ENCODE measurements around the gene TTC13. TPM values are rescaled to one million over a fixed set of nuclear protein-coding genes. Genes with fewer than 3 reads are reported as not detected.

The TTC13 gene
- total and polyA plus RNA-seq, 2 of the 13 experiments (the other 11 are each of a cell fraction or from before 2014, with no cell fraction given): 5.8 to 15.9 TPM

DNA sequence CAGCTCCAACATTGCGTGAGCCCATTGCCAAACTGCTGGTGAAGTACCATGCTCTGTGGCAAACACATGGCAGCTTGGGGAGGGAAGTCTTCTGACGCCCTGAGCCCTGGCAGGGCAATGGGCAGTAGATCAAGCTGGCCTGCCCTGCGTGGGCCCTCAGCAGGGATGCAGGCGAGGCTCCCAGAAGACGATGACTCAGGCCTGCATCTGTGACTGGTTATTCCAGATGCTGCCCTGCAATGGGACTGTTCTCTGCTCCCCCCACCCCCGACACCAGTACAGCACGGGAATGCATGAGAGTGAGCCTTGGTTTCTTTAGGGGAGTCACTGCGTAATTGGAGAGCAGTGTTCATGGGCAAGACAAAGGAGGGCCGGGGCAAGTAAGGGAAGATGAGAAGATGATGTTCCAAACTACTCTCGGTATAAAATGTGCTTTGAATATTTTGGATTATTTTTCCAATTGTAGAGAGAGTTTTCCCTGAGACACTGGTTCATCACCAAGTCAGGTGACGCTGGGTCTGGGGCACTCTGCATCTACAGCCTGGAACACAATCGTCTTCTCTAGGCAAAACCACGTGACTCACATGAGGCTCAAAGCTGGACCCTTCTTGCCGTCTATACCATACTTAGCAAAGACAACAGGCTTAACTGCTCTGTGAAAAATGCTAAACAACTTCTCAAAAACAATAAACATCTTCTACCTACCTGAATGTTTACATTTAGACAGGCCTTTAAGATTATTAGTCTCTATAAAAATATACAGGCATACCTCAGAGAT lies 101.3 kb downstream of the TTC13 start:
- no peaks in the 10 kb centered on the region for H4K20me1 ChIP-seq (ENCODE audit: insufficient read depth, low read length)
- DNase-seq (ENCODE audit: low spot score) (no peak), ATAC-seq (no peak), FAIRE-seq (no peak)
- H3K36me3 ChIP-seq (replicated peaks in 1 of 2; ENCODE audit: control insufficient read depth in 1 of 2, insufficient read depth in 2 of 2, low read length in 2 of 2): no peaks in the 10 kb centered on the region
- in situ Hi-C loops (cut with HindIII; ENCODE audit: extremely low pct_ligation_motif_present, low pct_unique_long_range_greater_than_20kb): no loop called here
- BruUV-seq (replicated peaks): no TSS peak
- peaks cover 0 to 23% of the 10 kb centered on the region in 2 experiments; a peak in 4 of 5 replicates for H3K27me3 ChIP-seq (ENCODE audit: control insufficient read depth in 1 of 2, insufficient read depth in 2 of 2, low read length in 2 of 2)
- H3K27ac ChIP-seq (ENCODE audit: extremely low read length, insufficient read depth, low read length): no peak overlapping the region
- intact Hi-C loops (cut with micrococcal nuclease; ENCODE audit: unreplicated experiment): no loop called here
- ChIA-PET POLR2A (no interaction called here), CTCF (ENCODE audit: low intra/inter-chr PET ratio, low total read pairs) (no interaction called here)
- no peak overlapping the region for H2AFZ ChIP-seq (ENCODE audit: low read length)
- H3K4me3 ChIP-seq (replicated peaks in 1 of 3; ENCODE audit: insufficient read depth in 1 of 3, low read depth in 2 of 3, low read length in 3 of 3): no peak overlapping the region
- H3K9me3 ChIP-seq (ENCODE audit: low read length): no peaks in the 10 kb centered on the region
- no peaks in the 10 kb centered on the region for H3K79me2 ChIP-seq (ENCODE audit: insufficient read depth, low read length)
- WGBS (ENCODE audit: low lambda C conversion rate): 62% methylated on average over 11 of the region's 14 CpGs
- H3K9ac ChIP-seq (ENCODE audit: insufficient read depth, low read depth, low read length): no peak overlapping the region
- no peaks in the 10 kb centered on the region for H3K4me1 ChIP-seq (ENCODE audit: insufficient read depth, low read length)
- TF ChIP-seq SALL2 (CRISPR knock-in tag; IDR thresholded peaks at IDR 0.05) (no peak), KLF6 (CRISPR knock-in tag; IDR thresholded peaks at IDR 0.05) (no peak), MAFF (IDR thresholded peaks at IDR 0.05; ENCODE audit: low read depth, low read length) (no peak), ZNF792 (CRISPR knock-in tag; IDR thresholded peaks at IDR 0.05) (no peak), PRMT3 (CRISPR knock-in tag; IDR thresholded peaks at IDR 0.05; ENCODE audit: borderline replicate concordance, low read depth) (no peak)
- no peak overlapping the region for H3K4me2 ChIP-seq (ENCODE audit: low read depth, low read length)

DNA sequence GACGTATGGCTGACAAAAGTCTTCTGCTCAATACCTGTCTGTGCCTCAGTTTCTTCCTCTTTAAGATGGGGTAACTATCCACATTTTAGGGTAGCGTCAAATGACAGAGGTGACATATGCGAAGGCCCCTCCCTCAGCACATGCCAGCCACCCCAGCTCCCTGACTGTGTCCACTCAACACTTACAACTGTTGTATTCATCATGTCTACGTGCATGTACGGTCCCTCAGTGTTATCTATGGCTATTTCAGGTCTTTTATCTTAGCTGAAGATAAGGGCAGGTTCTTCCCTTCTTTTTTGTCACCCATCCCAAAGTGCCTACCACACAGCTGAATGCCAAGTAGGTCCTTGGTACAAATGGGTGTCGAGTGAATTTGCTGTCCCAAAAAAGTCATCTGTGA lies 102.0 kb downstream of the TTC13 start:
- in situ Hi-C loops (cut with HindIII; ENCODE audit: extremely low pct_ligation_motif_present, low pct_unique_long_range_greater_than_20kb): no loop called here
- DNase-seq (ENCODE audit: low spot score) (no peak), FAIRE-seq (no peak), ATAC-seq (no peak)
- H4K20me1 ChIP-seq (ENCODE audit: insufficient read depth, low read length): no peaks in the 10 kb centered on the region
- no peak overlapping the region for H3K9ac ChIP-seq (ENCODE audit: insufficient read depth, low read depth, low read length)
- ChIA-PET CTCF (ENCODE audit: low intra/inter-chr PET ratio, low total read pairs) (no interaction called here), POLR2A (no interaction called here)
- no peak overlapping the region for H2AFZ ChIP-seq (ENCODE audit: low read length)
- no peak overlapping the region for H3K4me2 ChIP-seq (ENCODE audit: low read depth, low read length)
- 64% methylated on average over 6 of the region's 6 CpGs for WGBS (ENCODE audit: low lambda C conversion rate)
- no peak overlapping the region for H3K27ac ChIP-seq (ENCODE audit: extremely low read length, insufficient read depth, low read length)
- intact Hi-C loops (cut with micrococcal nuclease; ENCODE audit: unreplicated experiment): no loop called here
- no TSS peak for BruUV-seq (replicated peaks)
- H3K4me1 ChIP-seq (ENCODE audit: insufficient read depth, low read length): 0 out of 2 replicates have a peak, but pooled peaks cover under 1% of the 10 kb centered on the region
- H3K27me3 ChIP-seq (ENCODE audit: control insufficient read depth in 1 of 2, insufficient read depth in 2 of 2, low read length in 2 of 2): peaks cover 0 to 22% of the 10 kb centered on the region in 2 experiments; a peak in 4 of 5 replicates
- H3K36me3 ChIP-seq (replicated peaks in 1 of 2; ENCODE audit: control insufficient read depth in 1 of 2, insufficient read depth in 2 of 2, low read length in 2 of 2): no peaks in the 10 kb centered on the region
- H3K4me3 ChIP-seq (replicated peaks in 1 of 3; ENCODE audit: insufficient read depth in 1 of 3, low read depth in 2 of 3, low read length in 3 of 3): no peak overlapping the region
- H3K9me3 ChIP-seq (ENCODE audit: low read length): no peaks in the 10 kb centered on the region
- H3K79me2 ChIP-seq (ENCODE audit: insufficient read depth, low read length): no peaks in the 10 kb centered on the region
- TF ChIP-seq, protein P1, sequence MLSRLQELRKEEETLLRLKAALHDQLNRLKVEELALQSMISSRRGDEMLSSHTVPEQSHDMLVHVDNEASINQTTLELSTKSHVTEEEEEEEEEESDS (CRISPR knock-in tag; IDR thresholded peaks at IDR 0.05; ENCODE audit: borderline replicate concordance): no peak
- TF ChIP-seq GTF2F1 (IDR thresholded peaks at IDR 0.05; ENCODE audit: low read length) (no peak), RXRA (CRISPR knock-in tag; IDR thresholded peaks at IDR 0.05) (no peak), ZBTB7A (CRISPR knock-in tag; IDR thresholded peaks at IDR 0.05) (no peak), PPARG (CRISPR knock-in tag; conservative IDR thresholded peaks at IDR 0.05) (no peak), GATA4 (IDR thresholded peaks at IDR 0.05; ENCODE audit: borderline replicate concordance, low read depth) (no peak), SIX4 (CRISPR knock-in tag; IDR thresholded peaks at IDR 0.05) (no peak), XBP1 (CRISPR knock-in tag; IDR thresholded peaks at IDR 0.05) (no peak), ASH2L (IDR thresholded peaks at IDR 0.05; ENCODE audit: insufficient read length, low read depth, low read length) (no peak), NFYB (CRISPR knock-in tag; IDR thresholded peaks at IDR 0.05) (no peak), ZSCAN12 (CRISPR knock-in tag; IDR thresholded peaks at IDR 0.05) (no peak), ZSCAN22 (CRISPR knock-in tag; IDR thresholded peaks at IDR 0.05) (no peak), MED1 (CRISPR knock-in tag; IDR thresholded peaks at IDR 0.05) (no peak)
- TF ChIP-seq, protein P2, sequence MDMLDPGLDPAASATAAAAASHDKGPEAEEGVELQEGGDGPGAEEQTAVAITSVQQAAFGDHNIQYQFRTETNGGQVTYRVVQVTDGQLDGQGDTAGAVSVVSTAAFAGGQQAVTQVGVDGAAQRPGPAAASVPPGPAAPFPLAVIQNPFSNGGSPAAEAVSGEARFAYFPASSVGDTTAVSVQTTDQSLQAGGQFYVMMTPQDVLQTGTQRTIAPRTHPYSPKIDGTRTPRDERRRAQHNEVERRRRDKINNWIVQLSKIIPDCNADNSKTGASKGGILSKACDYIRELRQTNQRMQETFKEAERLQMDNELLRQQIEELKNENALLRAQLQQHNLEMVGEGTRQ (IDR thresholded peaks at IDR 0.05; ENCODE audit: low read depth, low read length): no peak
- TF ChIP-seq, protein P2 (CRISPR knock-in tag; IDR thresholded peaks at IDR 0.05; ENCODE audit: borderline replicate concordance): no peak
